ENCODE results near the gene TTC39C. TPM values are rescaled to one million over a fixed set of nuclear protein-coding genes. Genes with fewer than 3 reads are reported as not detected.

TTC39C gene
- total and polyA plus RNA-seq, 9 donors = 7.2 to 31.0 (median 14.0) TPM

- peaks cover 3% of the 10 kb centered on the region for H3K27me3 ChIP-seq
- H3K27ac ChIP-seq = no peak overlapping the region
- 78 to 85% (median 79%) methylated on average over 4 of the region's 4 CpGs for WGBS, 3 donors
- DNase-seq = no peak
- H3K4me1 ChIP-seq (ENCODE audit: insufficient read depth) = no peaks in the 10 kb centered on the region
- no peaks in the 10 kb centered on the region for H3K9me3 ChIP-seq
- no peak for TF ChIP-seq EP300 (IDR thresholded peaks at IDR 0.05)
- TF ChIP-seq POLR2A (IDR thresholded peaks at IDR 0.05) = no peak
- no peak for TF ChIP-seq CTCF (IDR thresholded peaks at IDR 0.05)
- intact Hi-C loops (cut with DNase I) = no loop called here
- H3K36me3 ChIP-seq = no peaks in the 10 kb centered on the region
- H3K4me3 ChIP-seq = no peak overlapping the region
These were observed 89.9 kb downstream of the TTC39C start for GRCh38 chr18:24104486-24104885.

- no peak overlapping the region for H3K27ac ChIP-seq
- no peaks in the 10 kb centered on the region for H3K27me3 ChIP-seq
- no peaks in the 10 kb centered on the region for H3K36me3 ChIP-seq
- no peaks in the 10 kb centered on the region for H3K9me3 ChIP-seq
- H3K4me1 ChIP-seq (ENCODE audit: insufficient read depth) = no peaks in the 10 kb centered on the region
- TF ChIP-seq POLR2A (IDR thresholded peaks at IDR 0.05) = no peak
- TF ChIP-seq CTCF (IDR thresholded peaks at IDR 0.05) = no peak
- no peak for TF ChIP-seq EP300 (IDR thresholded peaks at IDR 0.05)
- 94 to 98% (median 95%) methylated on average over 1 of the region's 1 CpG for WGBS, 3 donors
- H3K4me3 ChIP-seq = no peak overlapping the region
- DNase-seq = no peak
- intact Hi-C loops (cut with DNase I) = no loop called here
These were observed 94.1 kb downstream of the TTC39C start for GRCh38 chr18:24108641-24109040.

GRCh38 chr18:24111936-24112335 lies 97.4 kb downstream of the TTC39C start:
- intact Hi-C loops (cut with DNase I) = loop anchor here in 2 of 4 donors (10.0 kb wide), 2 partner anchors 157 to 287 kb away; no protein-coding TSS in a partner anchor
- no peaks in the 10 kb centered on the region for H3K36me3 ChIP-seq
- no peaks in the 10 kb centered on the region for H3K4me1 ChIP-seq (ENCODE audit: insufficient read depth)
- no peak overlapping the region for H3K4me3 ChIP-seq
- no peak for DNase-seq
- no peak for TF ChIP-seq EP300 (IDR thresholded peaks at IDR 0.05)
- TF ChIP-seq CTCF (IDR thresholded peaks at IDR 0.05) = no peak
- TF ChIP-seq POLR2A (IDR thresholded peaks at IDR 0.05) = no peak
- no peaks in the 10 kb centered on the region for H3K27me3 ChIP-seq
- 97 to 99% (median 98%) methylated on average over 2 of the region's 2 CpGs for WGBS, 3 donors
- H3K9me3 ChIP-seq = no peaks in the 10 kb centered on the region
- H3K27ac ChIP-seq = no peak overlapping the region

GRCh38 chr18:24112464-24112863 lies 97.9 kb downstream of the TTC39C start:
- Histone ChIP-seq H3K27me3 (no peaks in the 10 kb centered on the region), H3K9me3 (no peaks in the 10 kb centered on the region), H3K27ac (no peak overlapping the region), H3K4me1 (ENCODE audit: insufficient read depth) (no peaks in the 10 kb centered on the region), H3K36me3 (no peaks in the 10 kb centered on the region), H3K4me3 (no peak overlapping the region)
- intact Hi-C loops (cut with DNase I) = loop anchor here in 2 of 4 donors (10.0 kb wide), 2 partner anchors 158 to 288 kb away; no protein-coding TSS in a partner anchor
- no peak for DNase-seq
- WGBS, 3 donors = 87 to 92% (median 88%) methylated on average over 4 of the region's 4 CpGs
- TF ChIP-seq EP300 (IDR thresholded peaks at IDR 0.05) = no peak
- TF ChIP-seq POLR2A (IDR thresholded peaks at IDR 0.05) = no peak
- no peak for TF ChIP-seq CTCF (IDR thresholded peaks at IDR 0.05)
